GM12878 (cell line): ENCODE measurements around the gene OR13A1.

Experiments
- CHD2 ChIP-seq: IDR thresholded peaks from 2 replicates; pipeline ENCODE4 v1.6.1; 2011; ENCODE audit warnings: low read depth, low read length, improper control_type of control experiment, borderline replicate concordance
- EZH2 ChIP-seq: IDR thresholded peaks from 2 replicates; pipeline ENCODE4 v1.6.1; 2012; ENCODE audit warnings: low read depth, mild to moderate bottlenecking, control low read depth, inconsistent platforms, low read length, borderline replicate concordance; ENCODE audit not compliant: control insufficient read depth
- FOXM1 ChIP-seq: IDR thresholded peaks from 2 replicates; pipeline ENCODE4 v1.6.1; 2012; ENCODE audit warnings: low read depth, mild to moderate bottlenecking, inconsistent platforms, low read length, moderate library complexity
- GABPA ChIP-seq: IDR thresholded peaks from 2 replicates; pipeline ENCODE4 v1.6.1; 2014; ENCODE audit warnings: antibody characterized with exemption, low read depth, mild to moderate bottlenecking, inconsistent platforms
- MEF2A ChIP-seq: IDR thresholded peaks from 2 replicates; pipeline ENCODE4 v1.6.1; 2011; ENCODE audit warnings: low read depth, mild to moderate bottlenecking, low read length, moderate library complexity; ENCODE audit not compliant: insufficient read depth
- MXI1 ChIP-seq: fragments of 150-350 bp; IDR thresholded peaks from 2 replicates; pipeline ENCODE4 v1.6.1; 2011; ENCODE audit warnings: low read depth, mild to moderate bottlenecking, inconsistent platforms, low read length, improper control_type of control experiment
- ZNF274 ChIP-seq: IDR thresholded peaks from one replicate; pipeline ENCODE4 v1.8.0; 2011; ENCODE audit not compliant: insufficient read length, insufficient read depth
- TF ChIP-seq, protein P1 (sequence below), 3 experiments: IDR thresholded peaks in 2 of 3; conservative IDR thresholded peaks in 1 of 3; 2 replicates each; pipeline ENCODE4 v1.5.1; 2011; ENCODE audit warnings: low read depth in 3 of 3, low read length in 3 of 3, mild to moderate bottlenecking in 3 of 3, control low read depth in 2 of 3, moderate library complexity in 2 of 3, inconsistent platforms in 1 of 3, mixed read lengths in 1 of 3; ENCODE audit not compliant: control insufficient read depth in 2 of 3, insufficient read depth in 1 of 3; ENCODE audit errors: extremely low read depth in 1 of 3
- TF ChIP-seq, protein P2 (sequence below): fragments of 450-650 bp; IDR thresholded peaks from 2 replicates; pipeline ENCODE4 v1.6.1; 2014; ENCODE audit warnings: mild to moderate bottlenecking
- TF ChIP-seq, protein P3 (sequence below): fragments of 450-650 bp; IDR thresholded peaks from 2 replicates; pipeline ENCODE4 v1.6.1; 2017; ENCODE audit warnings: mild to moderate bottlenecking

DNA sequence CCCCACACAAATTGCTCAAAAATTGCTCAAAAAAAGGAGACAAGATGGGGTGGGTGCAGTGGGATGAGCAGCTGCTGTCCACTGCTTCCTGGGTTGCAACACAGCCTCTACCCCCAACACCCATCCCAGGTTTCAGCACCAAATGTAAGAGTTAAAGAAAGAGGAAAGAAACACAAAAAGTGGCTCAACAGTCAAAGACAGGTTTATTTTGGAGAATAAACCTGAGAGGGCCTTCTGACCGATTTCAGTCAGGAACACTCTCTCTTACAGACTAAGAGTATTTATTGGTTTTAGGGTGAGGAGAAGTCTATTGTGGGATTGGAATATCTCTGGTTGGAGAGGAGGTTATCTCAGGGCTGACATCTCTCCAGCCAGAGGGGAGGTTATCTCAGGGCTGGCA is 28.4 kb downstream of the OR13A1 start:
- TF ChIP-seq, protein P1, sequence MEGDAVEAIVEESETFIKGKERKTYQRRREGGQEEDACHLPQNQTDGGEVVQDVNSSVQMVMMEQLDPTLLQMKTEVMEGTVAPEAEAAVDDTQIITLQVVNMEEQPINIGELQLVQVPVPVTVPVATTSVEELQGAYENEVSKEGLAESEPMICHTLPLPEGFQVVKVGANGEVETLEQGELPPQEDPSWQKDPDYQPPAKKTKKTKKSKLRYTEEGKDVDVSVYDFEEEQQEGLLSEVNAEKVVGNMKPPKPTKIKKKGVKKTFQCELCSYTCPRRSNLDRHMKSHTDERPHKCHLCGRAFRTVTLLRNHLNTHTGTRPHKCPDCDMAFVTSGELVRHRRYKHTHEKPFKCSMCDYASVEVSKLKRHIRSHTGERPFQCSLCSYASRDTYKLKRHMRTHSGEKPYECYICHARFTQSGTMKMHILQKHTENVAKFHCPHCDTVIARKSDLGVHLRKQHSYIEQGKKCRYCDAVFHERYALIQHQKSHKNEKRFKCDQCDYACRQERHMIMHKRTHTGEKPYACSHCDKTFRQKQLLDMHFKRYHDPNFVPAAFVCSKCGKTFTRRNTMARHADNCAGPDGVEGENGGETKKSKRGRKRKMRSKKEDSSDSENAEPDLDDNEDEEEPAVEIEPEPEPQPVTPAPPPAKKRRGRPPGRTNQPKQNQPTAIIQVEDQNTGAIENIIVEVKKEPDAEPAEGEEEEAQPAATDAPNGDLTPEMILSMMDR (IDR thresholded peaks at IDR 0.05 in 2 of 3, conservative IDR thresholded peaks at IDR 0.05 in 1 of 3; ENCODE audit: control insufficient read depth in 2 of 3, extremely low read depth in 1 of 3, insufficient read depth in 1 of 3, low read depth in 3 of 3, low read length in 3 of 3): no peak
- no peak for TF ChIP-seq GABPA
- TF ChIP-seq, protein P2, sequence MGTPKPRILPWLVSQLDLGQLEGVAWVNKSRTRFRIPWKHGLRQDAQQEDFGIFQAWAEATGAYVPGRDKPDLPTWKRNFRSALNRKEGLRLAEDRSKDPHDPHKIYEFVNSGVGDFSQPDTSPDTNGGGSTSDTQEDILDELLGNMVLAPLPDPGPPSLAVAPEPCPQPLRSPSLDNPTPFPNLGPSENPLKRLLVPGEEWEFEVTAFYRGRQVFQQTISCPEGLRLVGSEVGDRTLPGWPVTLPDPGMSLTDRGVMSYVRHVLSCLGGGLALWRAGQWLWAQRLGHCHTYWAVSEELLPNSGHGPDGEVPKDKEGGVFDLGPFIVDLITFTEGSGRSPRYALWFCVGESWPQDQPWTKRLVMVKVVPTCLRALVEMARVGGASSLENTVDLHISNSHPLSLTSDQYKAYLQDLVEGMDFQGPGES: no peak
- TF ChIP-seq EZH2: no peak
- no peak for TF ChIP-seq CHD2
- TF ChIP-seq FOXM1: no peak
- TF ChIP-seq, protein P3, sequence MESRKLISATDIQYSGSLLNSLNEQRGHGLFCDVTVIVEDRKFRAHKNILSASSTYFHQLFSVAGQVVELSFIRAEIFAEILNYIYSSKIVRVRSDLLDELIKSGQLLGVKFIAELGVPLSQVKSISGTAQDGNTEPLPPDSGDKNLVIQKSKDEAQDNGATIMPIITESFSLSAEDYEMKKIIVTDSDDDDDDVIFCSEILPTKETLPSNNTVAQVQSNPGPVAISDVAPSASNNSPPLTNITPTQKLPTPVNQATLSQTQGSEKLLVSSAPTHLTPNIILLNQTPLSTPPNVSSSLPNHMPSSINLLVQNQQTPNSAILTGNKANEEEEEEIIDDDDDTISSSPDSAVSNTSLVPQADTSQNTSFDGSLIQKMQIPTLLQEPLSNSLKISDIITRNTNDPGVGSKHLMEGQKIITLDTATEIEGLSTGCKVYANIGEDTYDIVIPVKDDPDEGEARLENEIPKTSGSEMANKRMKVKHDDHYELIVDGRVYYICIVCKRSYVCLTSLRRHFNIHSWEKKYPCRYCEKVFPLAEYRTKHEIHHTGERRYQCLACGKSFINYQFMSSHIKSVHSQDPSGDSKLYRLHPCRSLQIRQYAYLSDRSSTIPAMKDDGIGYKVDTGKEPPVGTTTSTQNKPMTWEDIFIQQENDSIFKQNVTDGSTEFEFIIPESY: no peak
- no peak for TF ChIP-seq MEF2A
- TF ChIP-seq MXI1: no peak
- no peak for TF ChIP-seq ZNF274
